Measurements from ENCODE around the gene SEC22B. TPM values are rescaled to one million over a fixed set of nuclear protein-coding genes. Genes with fewer than 3 reads are reported as not detected.

The SEC22B gene
- total and polyA plus RNA-seq, 2 of the 13 experiments (the other 11 are each of a cell fraction or from before 2014, with no cell fraction given), result 14.2 to 29.1 TPM

DNA sequence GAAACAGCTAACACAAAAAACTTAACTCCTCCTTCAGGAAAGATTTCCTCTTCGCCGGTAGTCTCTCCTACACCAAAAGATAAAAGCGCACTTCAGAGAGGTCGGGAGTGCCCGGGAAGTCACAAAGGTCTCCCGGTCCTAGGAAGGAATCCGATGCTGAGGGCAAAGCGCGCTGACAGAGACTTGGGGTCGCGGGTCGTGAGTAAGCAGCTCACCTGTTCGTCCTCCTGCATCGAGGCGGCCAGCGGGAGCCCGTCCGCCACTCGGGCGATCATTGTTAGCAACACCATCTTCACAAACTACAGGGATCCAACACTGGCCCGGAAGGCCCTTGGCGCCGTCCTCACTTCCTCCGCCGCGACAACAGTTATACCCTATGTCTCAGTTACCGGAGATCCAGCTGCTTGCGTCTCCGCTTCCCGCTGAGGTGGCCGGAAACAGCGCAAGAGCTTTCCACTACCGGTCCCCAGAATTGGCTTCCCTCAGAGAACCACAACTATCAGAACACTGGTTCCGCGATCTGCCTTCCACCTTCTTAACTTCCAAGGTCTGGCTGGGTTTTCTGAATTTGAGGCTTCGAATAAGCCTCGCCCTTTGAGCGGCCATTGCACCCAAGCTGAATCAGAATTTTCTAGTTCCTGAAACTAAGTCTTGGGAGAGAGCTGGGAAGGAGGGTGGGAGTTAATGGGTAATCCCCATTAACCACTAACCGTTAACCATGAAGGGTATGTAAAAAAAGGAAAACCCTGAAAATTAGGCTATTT lies at the start of gene SEC22B (continued):
- TF ChIP-seq ZZZ3 (CRISPR knock-in tag; IDR thresholded peaks at IDR 0.05; ENCODE audit: borderline replicate concordance) (peak; percentile 93; the same call in 1 of the 2 replicates), NR0B2 (CRISPR knock-in tag; IDR thresholded peaks at IDR 0.05) (no peak), ZBTB4 (CRISPR knock-in tag; IDR thresholded peaks at IDR 0.05; ENCODE audit: borderline replicate concordance) (0 out of 2 replicates have a peak, but pooled peaks have one; percentile 73), GMEB1 (CRISPR knock-in tag; IDR thresholded peaks at IDR 0.05; ENCODE audit: borderline replicate concordance) (peak; percentile 76; the same call in 1 of the 2 replicates), SRY (CRISPR knock-in tag; IDR thresholded peaks at IDR 0.05) (peak; percentile 86), SRF (IDR thresholded peaks at IDR 0.05; ENCODE audit: low read depth, low read length) (0 out of 2 replicates have a peak, but pooled peaks have one; percentile 57), TP53 (CRISPR knock-in tag; conservative IDR thresholded peaks at IDR 0.05) (peak; percentile 81; the same call in 1 of the 2 replicates), ZSCAN31 (CRISPR knock-in tag; IDR thresholded peaks at IDR 0.05; ENCODE audit: low read depth) (peak; percentile 82), ZNF891 (CRISPR knock-in tag; IDR thresholded peaks at IDR 0.05) (peak; percentile 59; the same call in 1 of the 2 replicates), SETDB1 (CRISPR knock-in tag; IDR thresholded peaks at IDR 0.05; ENCODE audit: borderline replicate concordance) (no peak), CREB1 (IDR thresholded peaks at IDR 0.05) (0 out of 2 replicates have a peak, but pooled peaks have one; percentile 25), CREB1 (CRISPR knock-in tag; IDR thresholded peaks at IDR 0.05) (peak; percentile 92), POGZ (CRISPR knock-in tag; IDR thresholded peaks at IDR 0.05) (peak; percentile 99), ZNF17 (CRISPR knock-in tag; IDR thresholded peaks at IDR 0.05) (no peak), ZNF768 (CRISPR knock-in tag; IDR thresholded peaks at IDR 0.05) (peak; percentile 34; the same call in 1 of the 2 replicates)
- TF ChIP-seq, protein P1, sequence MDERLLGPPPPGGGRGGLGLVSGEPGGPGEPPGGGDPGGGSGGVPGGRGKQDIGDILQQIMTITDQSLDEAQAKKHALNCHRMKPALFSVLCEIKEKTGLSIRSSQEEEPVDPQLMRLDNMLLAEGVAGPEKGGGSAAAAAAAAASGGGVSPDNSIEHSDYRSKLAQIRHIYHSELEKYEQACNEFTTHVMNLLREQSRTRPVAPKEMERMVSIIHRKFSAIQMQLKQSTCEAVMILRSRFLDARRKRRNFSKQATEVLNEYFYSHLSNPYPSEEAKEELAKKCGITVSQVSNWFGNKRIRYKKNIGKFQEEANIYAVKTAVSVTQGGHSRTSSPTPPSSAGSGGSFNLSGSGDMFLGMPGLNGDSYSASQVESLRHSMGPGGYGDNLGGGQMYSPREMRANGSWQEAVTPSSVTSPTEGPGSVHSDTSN (CRISPR knock-in tag; IDR thresholded peaks at IDR 0.05), result no peak
- TF ChIP-seq, protein P2, sequence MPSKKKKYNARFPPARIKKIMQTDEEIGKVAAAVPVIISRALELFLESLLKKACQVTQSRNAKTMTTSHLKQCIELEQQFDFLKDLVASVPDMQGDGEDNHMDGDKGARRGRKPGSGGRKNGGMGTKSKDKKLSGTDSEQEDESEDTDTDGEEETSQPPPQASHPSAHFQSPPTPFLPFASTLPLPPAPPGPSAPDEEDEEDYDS (CRISPR knock-in tag; IDR thresholded peaks at IDR 0.05), result peak; percentile 64
- TF ChIP-seq, protein P3, sequence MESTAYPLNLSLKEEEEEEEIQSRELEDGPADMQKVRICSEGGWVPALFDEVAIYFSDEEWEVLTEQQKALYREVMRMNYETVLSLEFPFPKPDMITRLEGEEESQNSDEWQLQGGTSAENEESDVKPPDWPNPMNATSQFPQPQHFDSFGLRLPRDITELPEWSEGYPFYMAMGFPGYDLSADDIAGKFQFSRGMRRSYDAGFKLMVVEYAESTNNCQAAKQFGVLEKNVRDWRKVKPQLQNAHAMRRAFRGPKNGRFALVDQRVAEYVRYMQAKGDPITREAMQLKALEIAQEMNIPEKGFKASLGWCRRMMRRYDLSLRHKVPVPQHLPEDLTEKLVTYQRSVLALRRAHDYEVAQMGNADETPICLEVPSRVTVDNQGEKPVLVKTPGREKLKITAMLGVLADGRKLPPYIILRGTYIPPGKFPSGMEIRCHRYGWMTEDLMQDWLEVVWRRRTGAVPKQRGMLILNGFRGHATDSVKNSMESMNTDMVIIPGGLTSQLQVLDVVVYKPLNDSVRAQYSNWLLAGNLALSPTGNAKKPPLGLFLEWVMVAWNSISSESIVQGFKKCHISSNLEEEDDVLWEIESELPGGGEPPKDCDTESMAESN (CRISPR knock-in tag; conservative IDR thresholded peaks at IDR 0.05), result peak; percentile 49; the same call in 1 of the 2 replicates
